Dermis blood vessel endothelial cell (primary cell): Measurements from ENCODE around the gene PLAC1. TPM values are rescaled to one million over a fixed set of nuclear protein-coding genes. Genes with fewer than 3 reads are reported as not detected.
A peak's percentile ranks its signal among the peaks of the same experiment; 100 is the strongest.

Source experiments
- DNase-seq: peaks from one replicate; pipeline ENCODE4 v3.0.0; 2010
- total RNA-seq: library from RNA; depleted of rRNA; stranded (reverse); fragments of >200 nt; gene quantifications from 2 replicates; pipeline ENCODE4 v1.2.3, GENCODE V29; 2014

PLAC1 gene
- total RNA-seq, 1 donor from 2014 or later = not detected

DNA sequence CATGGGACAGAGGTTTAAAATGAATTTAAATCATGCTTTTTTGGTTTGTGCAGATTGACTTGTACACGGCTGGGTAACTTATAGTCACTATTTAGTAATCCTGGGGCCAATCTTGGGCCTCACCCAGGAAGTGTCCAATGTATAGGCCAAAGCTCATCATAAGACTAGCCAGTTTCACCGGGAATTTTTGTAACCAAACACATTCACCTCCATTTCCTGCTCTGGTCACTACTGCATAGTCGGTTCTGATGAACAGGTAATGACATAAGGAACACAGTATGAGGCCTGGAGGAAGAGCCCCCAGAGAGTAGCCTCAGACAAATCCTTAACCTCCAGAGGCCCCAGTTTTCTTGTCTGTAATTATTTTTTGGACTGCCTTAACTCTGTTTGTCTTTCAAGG, 116.4 kb downstream of the PLAC1 start:
- no peak for DNase-seq

- no peak for DNase-seq
Observed at GRCh38 chrX:134538316-134538715, 120.0 kb downstream of the PLAC1 start.

DNA sequence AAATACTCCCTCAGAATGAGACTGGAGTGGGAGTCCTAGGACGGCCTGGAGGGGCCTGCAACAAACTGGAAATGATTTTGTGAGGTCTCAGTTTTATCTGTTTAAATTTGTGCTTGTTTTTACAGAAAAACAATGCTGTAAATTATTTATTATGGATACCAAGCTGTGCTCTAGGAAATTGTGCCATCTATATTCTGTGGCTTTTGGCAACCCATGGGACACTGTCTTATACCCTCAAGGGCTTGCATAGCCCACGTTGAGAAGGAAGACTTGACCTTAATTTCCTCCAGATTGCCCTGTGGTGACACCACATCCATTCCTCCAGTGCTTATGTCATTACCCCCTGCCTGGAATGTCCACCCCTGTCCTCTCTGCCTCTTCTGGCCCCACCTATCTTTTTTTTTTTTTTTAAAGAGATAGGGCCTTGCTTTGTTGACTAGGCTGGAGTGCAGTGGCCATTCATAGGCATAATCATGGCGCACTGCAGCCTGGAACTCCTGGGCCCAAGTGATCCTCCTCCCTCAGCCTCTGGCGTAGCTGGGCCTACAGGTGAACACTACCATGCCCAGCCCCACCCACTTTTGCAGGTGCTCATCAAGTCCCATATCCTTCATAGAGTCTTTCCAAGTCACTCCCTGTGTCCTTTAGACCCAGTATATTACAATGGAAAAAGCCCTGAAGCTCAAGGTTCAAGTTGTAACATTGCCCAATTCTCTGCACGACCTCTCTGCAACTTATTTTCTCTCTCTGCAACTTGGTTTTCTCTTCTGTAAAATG, 120.9 kb downstream of the PLAC1 start:
- no peak for DNase-seq

DNA sequence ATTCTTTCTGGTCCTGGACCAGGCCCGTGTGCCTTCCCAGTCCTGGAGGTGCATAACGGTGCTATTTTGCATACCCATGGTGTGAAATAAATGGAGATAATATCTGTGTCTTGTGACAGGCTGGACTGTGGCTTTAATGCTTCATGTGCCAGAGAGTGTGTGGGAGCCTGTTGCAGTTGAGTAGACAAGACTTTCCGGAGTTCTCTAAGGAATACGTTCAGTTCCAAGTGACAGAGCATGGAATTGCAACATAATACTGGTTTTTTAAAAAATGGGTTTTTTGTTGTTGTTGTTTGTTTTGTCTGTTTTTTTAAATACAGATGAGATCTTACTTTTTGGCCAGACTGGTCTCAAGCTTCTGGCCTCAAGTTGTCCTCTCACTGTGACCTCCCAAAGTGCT, 124.3 kb downstream of the PLAC1 start:
- no peak for DNase-seq

DNA sequence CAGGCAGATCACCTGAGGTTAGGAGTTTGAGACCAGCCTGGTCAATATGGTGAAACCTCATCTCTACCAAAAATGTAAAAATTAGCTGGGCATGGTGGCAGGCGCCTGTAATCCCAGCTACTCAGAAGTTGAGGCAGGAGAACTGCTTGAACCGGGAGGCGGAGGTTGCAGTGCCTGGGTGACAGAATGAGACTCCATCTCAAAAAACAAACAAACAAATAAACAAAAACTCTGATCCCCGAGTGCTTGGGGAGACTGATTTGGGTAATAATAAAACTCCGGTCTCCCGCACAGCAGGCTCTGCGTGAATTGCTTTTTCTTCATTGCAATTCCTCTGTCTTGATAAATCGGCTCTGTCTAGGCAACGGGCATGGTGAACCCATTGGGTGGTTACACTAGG, 124.9 kb downstream of the PLAC1 start:
- DNase-seq = no peak

- DNase-seq = no peak
Observed at GRCh38 chrX:134530845-134531244, 127.4 kb downstream of the PLAC1 start.

- no peak for DNase-seq
Observed at GRCh38 chrX:134529481-134529880, 128.8 kb downstream of the PLAC1 start.

DNA sequence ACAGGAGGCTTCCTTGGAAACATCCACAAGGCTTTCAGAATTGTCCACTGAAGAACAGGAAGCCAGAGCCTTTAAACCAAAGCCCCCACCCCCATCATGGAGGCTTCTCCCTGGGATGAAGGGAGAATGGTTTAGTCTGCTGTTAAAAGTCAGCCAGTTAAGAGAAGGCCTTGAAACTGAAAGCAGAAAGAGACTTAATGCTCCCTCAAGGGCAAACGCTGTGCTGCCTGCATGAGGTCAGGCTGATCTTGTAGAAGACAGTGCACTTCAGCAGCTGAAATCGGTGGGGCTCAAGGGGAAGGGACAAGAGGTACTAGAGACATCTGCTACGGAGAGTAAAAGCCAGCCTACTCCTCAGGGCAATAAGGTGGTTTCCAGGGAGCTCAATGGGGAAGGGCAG, 129.3 kb downstream of the PLAC1 start:
- DNase-seq = peak; percentile 61

GRCh38 chrX:134526399-134526798, 131.9 kb downstream of the PLAC1 start:
- no peak for DNase-seq

- DNase-seq = peak; percentile 64
Observed at GRCh38 chrX:134525086-134525792, 133.0 kb downstream of the PLAC1 start.

GRCh38 chrX:134524181-134524580, 134.1 kb downstream of the PLAC1 start:
- DNase-seq = peak; percentile 9

DNA sequence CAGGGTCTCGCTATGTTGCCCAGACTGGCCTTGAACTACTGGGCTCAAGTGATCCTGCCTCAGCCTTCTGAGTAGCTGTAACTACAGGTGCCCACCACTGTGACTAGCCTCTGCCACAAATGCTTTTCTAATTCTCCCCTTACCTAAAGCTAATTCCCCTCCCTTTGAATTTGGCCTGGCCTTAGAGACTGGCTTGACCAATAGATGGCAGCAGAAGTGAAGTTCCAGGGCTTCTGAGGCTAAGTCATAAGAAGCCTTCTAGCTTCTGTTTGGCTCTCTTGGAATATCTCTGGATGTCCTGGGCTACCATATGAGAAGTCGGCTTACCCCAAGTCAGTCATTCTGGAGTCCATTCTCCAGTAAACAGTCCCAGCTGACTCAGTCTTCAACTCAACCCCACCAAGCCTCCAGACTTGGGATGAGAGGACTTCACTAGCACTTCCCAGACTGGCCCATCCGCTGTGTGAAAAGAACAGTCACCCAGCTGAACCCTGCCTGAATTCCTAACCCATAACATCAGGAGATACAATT, 137.3 kb downstream of the PLAC1 start:
- DNase-seq = peak; percentile 81

Other genes starting within 250 kb of the PLAC1 start
- gene HPRT1, start 198.3 kb downstream of the PLAC1 start, total RNA-seq = 24.7 and 29.0 TPM in 2 replicates
- 5.1 and 16.8 TPM in 2 replicates for gene PABIR2, start 138.7 kb upstream of the PLAC1 start, total RNA-seq